ENCODE results near the gene CNOT1.
"Not testable (repeated sequence)": the region's sequence is repeated elsewhere in the genome, so short reads cannot be mapped to it uniquely, and the experiment has no call there.

GRCh38 chr16:58490539-58490938 is 139.1 kb downstream of the CNOT1 start:
- not testable (repeated sequence) for TF ChIP-seq CTCF (IDR thresholded peaks at IDR 0.05; ENCODE audit: low read depth, low read length); POLR2A (IDR thresholded peaks at IDR 0.05; ENCODE audit: extremely low read depth, insufficient read length); MAX (IDR thresholded peaks at IDR 0.05; ENCODE audit: low read depth, low read length)

All from NB4 (cell line).